ENCODE results near the gene VRTN.

GRCh38 chr14:74324931-74325361, 23.3 kb upstream of the VRTN start:
- TF ChIP-seq POLR2A (IDR thresholded peaks at IDR 0.05) (no peak), CTCF (IDR thresholded peaks at IDR 0.05) (peak; percentile 25 to 62 (median 50))
